GM12891 (cell line): ENCODE results near the gene TMEM170B.

Source experiments
- DNase-seq: peaks from one replicate; pipeline ENCODE4 v3.0.0; 2011; ENCODE audit warnings: low spot score; ENCODE audit not compliant: insufficient read length
- FAIRE-seq: peaks from 2 replicates; lab custom pipeline; 2011; peaks lifted over from hg19 to GRCh38; lab: Jason Lieb, UNC
- PAX5 ChIP-seq: IDR thresholded peaks from 2 replicates; pipeline ENCODE4 v1.6.1; 2011; ENCODE audit warnings: low read length, moderate library complexity, mild to moderate bottlenecking; ENCODE audit not compliant: insufficient read depth, severe bottlenecking
- POLR2A ChIP-seq: IDR thresholded peaks from 2 replicates; pipeline ENCODE4 v1.6.1; 2011; ENCODE audit warnings: low read depth, low read length, control low read depth
- POLR2AphosphoS5 ChIP-seq: IDR thresholded peaks from 2 replicates; pipeline ENCODE4 v1.6.1; 2011; ENCODE audit warnings: low read depth, low read length, control low read depth
- POU2F2 ChIP-seq: IDR thresholded peaks from 2 replicates; pipeline ENCODE4 v1.6.1; 2011; ENCODE audit warnings: low read depth, mild to moderate bottlenecking, control low read depth, low read length, moderate library complexity
- SPI1 ChIP-seq: IDR thresholded peaks from 2 replicates; pipeline ENCODE4 v1.6.1; 2011; ENCODE audit warnings: low read depth, low read length, control low read depth
- TAF1 ChIP-seq: IDR thresholded peaks from 2 replicates; pipeline ENCODE4 v1.6.1; 2011; ENCODE audit warnings: low read depth, low read length, control low read depth

TMEM170B gene

DNA sequence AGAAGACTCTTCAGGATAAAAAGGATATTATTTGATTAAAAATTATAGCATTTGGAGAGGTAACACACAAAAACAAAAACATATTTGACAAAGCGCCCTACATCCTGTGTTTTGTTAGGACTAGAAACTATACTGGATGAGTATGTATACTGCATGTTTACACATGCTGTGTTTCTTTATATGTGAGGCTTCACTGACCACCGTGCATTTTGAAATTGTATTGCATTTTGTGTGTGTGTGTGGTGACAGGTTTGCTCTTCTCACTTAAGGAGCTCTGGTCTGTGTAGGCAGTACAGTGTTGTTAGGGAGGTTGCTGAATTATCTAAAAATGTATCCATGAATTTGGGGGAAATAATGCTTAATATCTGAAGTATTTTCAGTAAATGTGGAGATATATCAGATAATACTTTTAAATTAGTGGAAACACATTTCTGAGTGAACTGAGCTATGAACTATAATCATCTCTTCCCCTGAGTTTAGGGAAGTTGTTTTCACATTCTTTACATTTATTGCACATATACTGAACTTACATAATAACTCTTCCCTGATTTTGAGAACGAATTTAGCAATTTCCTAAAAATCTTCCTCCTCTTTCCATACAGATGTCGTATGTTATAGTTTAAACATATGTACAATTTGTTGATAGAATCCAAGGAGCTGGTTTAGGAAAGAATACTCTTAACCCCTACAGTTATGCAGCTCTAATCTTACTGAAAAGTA, 43.3 kb downstream of the TMEM170B start:
- FAIRE-seq (no peak), DNase-seq (no peak)
- TF ChIP-seq TAF1 (no peak), POU2F2 (no peak), POLR2A (no peak), PAX5 (no peak)

DNA sequence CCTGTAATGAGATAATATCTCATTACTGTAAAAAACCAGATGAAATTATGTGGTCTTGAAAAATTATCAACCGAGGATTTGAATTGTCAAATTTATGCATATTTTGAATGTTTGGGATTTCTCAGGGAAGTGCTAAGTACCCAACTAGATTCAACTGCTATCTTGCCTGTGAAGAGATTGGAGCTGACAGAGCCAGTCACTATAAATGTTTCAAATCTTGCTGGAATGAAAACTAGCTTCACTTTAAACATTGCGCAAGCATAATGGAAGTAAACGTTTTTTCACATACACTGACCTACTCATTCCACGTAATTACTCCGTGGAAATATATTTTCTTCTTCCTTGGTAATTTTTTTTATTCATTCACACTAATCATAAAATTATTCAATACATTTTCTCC, 46.7 kb downstream of the TMEM170B start:
- TF ChIP-seq PAX5 (no peak), POU2F2 (no peak), POLR2A (no peak), TAF1 (no peak), POLR2AphosphoS5 (no peak), SPI1 (no peak)

DNA sequence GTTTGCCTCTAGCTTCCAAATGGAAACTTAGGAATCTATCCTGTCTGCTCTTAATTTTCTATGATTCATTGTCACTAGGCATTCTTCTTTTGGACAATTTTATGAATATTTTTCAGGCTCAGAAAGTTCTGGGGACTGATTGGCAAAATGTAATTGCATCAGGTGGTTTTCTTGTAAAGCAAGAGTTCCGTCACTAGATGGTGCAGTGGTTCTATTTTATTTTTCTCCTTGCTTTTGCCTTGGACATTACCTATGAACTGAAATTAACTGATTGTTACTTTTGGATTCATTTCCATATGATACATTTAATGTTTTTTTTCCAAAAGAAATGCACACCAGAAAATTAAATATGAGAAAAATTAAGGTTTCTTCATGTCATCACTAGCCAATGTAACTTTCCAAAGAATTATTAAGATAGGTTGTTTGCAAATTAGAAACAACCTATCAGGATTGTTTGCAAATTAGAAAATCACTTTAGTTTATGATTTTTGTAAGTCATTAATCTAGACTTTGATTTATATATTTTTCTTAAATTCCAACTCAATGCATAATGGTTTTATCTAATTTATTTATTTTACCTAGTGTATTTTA, 48.0 kb downstream of the TMEM170B start:
- no peak for TF ChIP-seq PAX5
- no peak for TF ChIP-seq POLR2AphosphoS5
- TF ChIP-seq SPI1 = no peak
- DNase-seq (no peak), FAIRE-seq (no peak)

More for the DNA sequence above, 46.7 kb downstream of the TMEM170B start:
- FAIRE-seq = no peak
- DNase-seq = no peak

DNA sequence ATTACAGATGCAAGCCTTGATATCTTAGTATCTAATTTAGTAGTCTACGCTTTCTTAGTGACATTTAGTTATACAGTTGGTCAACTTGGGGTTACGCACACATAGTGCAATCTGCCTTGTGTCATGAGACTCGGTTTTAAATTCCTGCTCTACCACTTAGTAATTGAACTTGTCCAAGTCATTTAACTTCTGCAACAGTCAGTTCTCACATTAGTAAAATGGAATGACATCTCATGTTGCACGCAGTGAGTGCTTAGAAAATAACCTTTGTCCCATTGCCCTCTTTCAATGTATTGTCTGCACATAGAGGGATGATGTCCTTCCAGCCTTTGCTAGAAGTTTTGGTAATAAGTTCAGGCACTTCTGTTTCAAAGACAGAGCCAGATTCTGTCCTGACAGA, 48.6 kb downstream of the TMEM170B start:
- TF ChIP-seq TAF1 = no peak
- no peak for TF ChIP-seq POU2F2
- no peak for TF ChIP-seq SPI1
- TF ChIP-seq POLR2A = no peak
- TF ChIP-seq POLR2AphosphoS5 = no peak
- TF ChIP-seq PAX5 = no peak
- no peak for DNase-seq
- FAIRE-seq = no peak

DNA sequence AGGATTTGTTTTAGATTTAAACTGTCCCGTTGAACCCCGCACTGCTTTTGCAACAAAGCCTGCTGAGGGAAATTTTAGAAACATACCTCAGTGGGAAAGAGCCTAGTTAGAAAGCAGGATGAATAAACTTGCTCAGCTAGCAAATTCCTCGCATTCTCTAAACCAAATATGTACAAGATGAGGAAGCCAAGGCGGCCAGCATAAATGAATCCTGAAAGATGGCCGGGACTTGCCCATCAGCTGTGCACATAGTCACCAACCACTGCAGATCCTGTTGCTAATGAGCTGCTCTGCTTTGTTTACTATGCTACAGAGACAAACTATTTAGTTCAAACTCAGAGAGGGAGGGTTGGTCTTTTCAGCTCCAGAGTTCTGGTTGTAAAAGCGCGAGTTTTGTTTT, 49.0 kb downstream of the TMEM170B start:
- DNase-seq (no peak), FAIRE-seq (no peak)
- TF ChIP-seq SPI1 (no peak), POLR2A (no peak), POLR2AphosphoS5 (no peak), POU2F2 (no peak), TAF1 (no peak), PAX5 (no peak)

DNA sequence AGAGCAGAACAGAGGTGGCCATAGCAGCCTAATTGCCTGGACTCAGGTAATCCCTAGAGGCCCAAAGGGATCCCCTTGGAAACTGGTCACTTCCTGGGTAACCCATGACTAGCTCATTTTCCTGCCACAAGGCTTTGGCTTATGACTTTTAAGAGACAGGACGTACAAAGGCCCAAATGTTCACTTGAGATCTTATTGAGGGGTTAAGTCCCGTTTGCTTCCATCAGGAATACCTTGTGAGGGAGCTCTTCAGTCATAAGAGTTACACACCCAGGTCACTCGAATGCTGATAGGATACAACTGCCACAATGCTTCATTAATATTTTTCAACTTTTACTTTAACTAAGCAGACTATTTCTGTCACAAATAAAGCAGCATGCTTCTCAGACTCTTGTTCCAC, 51.7 kb downstream of the TMEM170B start:
- no peak for DNase-seq
- no peak for FAIRE-seq
- TF ChIP-seq TAF1 (no peak), PAX5 (no peak), SPI1 (no peak), POLR2AphosphoS5 (no peak), POU2F2 (no peak)

DNA sequence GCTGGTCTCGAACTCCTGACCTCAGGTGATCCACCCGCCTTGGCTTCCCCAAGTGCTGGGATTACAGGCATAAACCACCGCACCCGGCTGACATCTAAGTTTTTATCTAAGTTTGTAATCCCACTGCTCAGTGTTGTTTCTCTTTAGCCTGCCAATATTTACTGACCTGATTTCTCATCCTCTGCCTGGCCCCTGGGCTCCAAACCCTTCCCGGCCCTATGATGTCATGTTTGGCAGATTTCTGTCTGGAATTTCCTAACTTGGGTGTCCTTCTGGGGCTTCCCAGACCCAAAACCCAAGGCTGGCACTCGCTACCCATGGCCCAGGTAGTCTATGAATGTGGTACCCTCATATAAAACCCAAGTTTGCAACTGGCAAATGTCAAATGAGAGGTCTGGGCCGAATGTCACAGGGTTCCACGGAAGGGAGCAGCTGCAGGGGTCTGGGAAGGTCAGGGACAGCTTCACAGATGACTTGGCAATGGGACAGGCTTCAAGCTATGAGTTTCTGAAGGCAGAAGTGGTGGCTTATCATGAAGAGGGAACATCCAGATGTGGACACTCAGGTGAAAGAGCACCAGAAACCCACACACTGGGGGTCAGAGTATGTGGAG, 54.9 kb downstream of the TMEM170B start:
- no peak for TF ChIP-seq TAF1
- no peak for TF ChIP-seq POU2F2
- TF ChIP-seq POLR2A = no peak
- no peak for TF ChIP-seq POLR2AphosphoS5
- TF ChIP-seq SPI1 = no peak
- TF ChIP-seq PAX5 = no peak
- FAIRE-seq (no peak), DNase-seq (no peak)

DNA sequence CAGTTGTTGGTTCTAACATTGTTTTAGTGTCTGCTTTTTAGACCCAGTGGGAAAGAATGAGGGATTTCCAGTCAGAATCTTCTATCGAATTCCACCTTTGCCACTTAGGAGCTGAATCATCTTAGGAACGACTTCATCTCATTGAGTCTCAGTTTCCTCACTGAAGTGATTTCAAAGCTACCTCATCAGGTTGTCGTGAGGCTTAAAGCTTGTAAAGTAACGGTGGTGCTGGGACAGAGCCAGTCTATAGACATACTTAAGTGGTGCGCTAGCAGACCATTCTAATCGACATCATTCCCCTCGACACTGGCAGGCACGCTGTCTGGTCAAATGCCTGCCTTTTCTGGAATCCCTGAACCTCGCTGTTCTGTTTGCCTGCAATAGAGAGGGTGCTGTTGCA, 55.5 kb downstream of the TMEM170B start:
- TF ChIP-seq PAX5 (no peak), POLR2AphosphoS5 (no peak), POLR2A (no peak), SPI1 (no peak), POU2F2 (no peak)
- DNase-seq (no peak), FAIRE-seq (no peak)

DNA sequence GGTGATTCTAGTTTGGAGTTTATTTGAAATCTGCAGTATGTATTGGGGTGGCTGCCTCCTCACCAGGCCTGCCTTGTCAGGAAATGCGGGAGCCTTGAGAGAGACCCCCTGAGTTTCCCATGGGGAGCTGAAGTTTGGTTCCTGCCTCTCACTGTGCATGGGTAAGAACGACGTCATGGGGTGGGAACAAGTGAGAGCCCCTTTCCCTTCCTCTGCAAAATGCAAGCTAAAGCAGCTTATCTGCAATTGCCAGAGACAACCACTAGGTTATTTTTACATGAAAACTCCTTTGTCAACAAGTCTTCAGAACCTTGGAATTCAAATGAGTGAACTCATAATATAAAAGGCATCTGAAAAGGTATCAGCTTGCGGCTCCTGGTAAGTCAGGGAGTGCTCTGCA, 58.4 kb downstream of the TMEM170B start:
- no peak for FAIRE-seq
- TF ChIP-seq PAX5 (no peak), SPI1 (no peak), TAF1 (no peak), POU2F2 (no peak), POLR2A (no peak), POLR2AphosphoS5 (no peak)
- DNase-seq = no peak
